HL-60 (cell line): ENCODE data around the gene GIMAP2.

Experiments used
- DNase-seq, 2 experiments: peaks; one replicate each; pipeline ENCODE4 v3.0.0-alpha.2; 2010 to 2020; ENCODE audit warnings: low read depth in 1 of 2, low spot score in 1 of 2
- H3K27ac ChIP-seq: fragments of 250-450 bp; sonication (Bioruptor Pico); replicated peaks from 2 replicates; pipeline ENCODE4 v1.5.1; 2020; ENCODE audit warnings: mild to moderate bottlenecking, moderate library complexity
- H3K27me3 ChIP-seq: fragments of 250-450 bp; sonication (Bioruptor Pico); 2 replicates; pipeline ENCODE4 v1.5.1; 2021; ENCODE audit warnings: mild to moderate bottlenecking, moderate library complexity; ENCODE audit not compliant: insufficient read depth, poor library complexity, severe bottlenecking
- H3K4me3 ChIP-seq: replicated peaks from 2 replicates; pipeline ENCODE4 v1.5.1; 2011; ENCODE audit warnings: mild to moderate bottlenecking, control low read depth, low read length; ENCODE audit not compliant: insufficient read depth
- CTCF ChIP-seq: IDR thresholded peaks from one replicate; pipeline ENCODE4 v1.5.1; 2011; ENCODE audit warnings: low read length, control low read depth, inconsistent platforms; ENCODE audit not compliant: insufficient read depth
- GABPA ChIP-seq: IDR thresholded peaks from 2 replicates; pipeline ENCODE4 v1.6.1; 2012; ENCODE audit warnings: low read depth
- POLR2AphosphoS5 ChIP-seq: IDR thresholded peaks from 2 replicates; pipeline ENCODE4 v1.6.1; 2012; ENCODE audit warnings: low read depth
- REST ChIP-seq: IDR thresholded peaks from 2 replicates; pipeline ENCODE4 v1.6.1; 2012; ENCODE audit warnings: low read depth; ENCODE audit not compliant: insufficient replicate concordance
- SPI1 ChIP-seq: IDR thresholded peaks from 2 replicates; pipeline ENCODE4 v1.6.1; 2012; ENCODE audit warnings: low read depth, mild to moderate bottlenecking, borderline replicate concordance

GIMAP2 gene

GRCh38 chr7:150717814-150718420 is 32.4 kb downstream of the GIMAP2 start:
- DNase-seq = peak; percentile 38 to 46
- TF ChIP-seq SPI1 (peak; percentile 56; the same call in 1 of the 2 replicates), POLR2AphosphoS5 (no peak)
- Histone ChIP-seq H3K27me3 (no peaks in the 10 kb centered on the region), H3K27ac (no peak overlapping the region), H3K4me3 (no peak overlapping the region)

GRCh38 chr7:150719436-150719835 is 33.9 kb downstream of the GIMAP2 start:
- no peak overlapping the region for H3K4me3 ChIP-seq
- no peaks in the 10 kb centered on the region for H3K27me3 ChIP-seq
- no peak for TF ChIP-seq REST
- TF ChIP-seq GABPA = no peak
- TF ChIP-seq POLR2AphosphoS5 = no peak
- DNase-seq = no peak
- H3K27ac ChIP-seq = no peak overlapping the region

GRCh38 chr7:150719960-150720891 is 34.7 kb downstream of the GIMAP2 start:
- TF ChIP-seq GABPA = no peak
- no peak for TF ChIP-seq CTCF
- TF ChIP-seq REST = no peak
- no peak for TF ChIP-seq POLR2AphosphoS5
- no peak for TF ChIP-seq SPI1
- Histone ChIP-seq H3K27me3 (no peaks in the 10 kb centered on the region), H3K27ac (no peak overlapping the region), H3K4me3 (no peak overlapping the region)
- DNase-seq = no peak

- H3K4me3 ChIP-seq = no peak overlapping the region
- TF ChIP-seq POLR2AphosphoS5 = no peak
- TF ChIP-seq SPI1 = no peak
- TF ChIP-seq REST = no peak
- no peak for TF ChIP-seq CTCF
- TF ChIP-seq GABPA = no peak
- no peaks in the 10 kb centered on the region for H3K27me3 ChIP-seq
- no peak for DNase-seq
- no peak overlapping the region for H3K27ac ChIP-seq
Measured at GRCh38 chr7:150721970-150722373, 36.5 kb downstream of the GIMAP2 start.
